H9 (cell line): ENCODE data around the gene B3GAT3. TPM values are rescaled to one million over a fixed set of nuclear protein-coding genes. Genes with fewer than 3 reads are reported as not detected.

ENCODE experiments used
- DNase-seq: peaks from one replicate; pipeline ENCODE4 v3.0.0-alpha.2; 2017
- H2AFZ ChIP-seq: one replicate; pipeline ENCODE4 v1.6.1; 2013; ENCODE audit warnings: mild to moderate bottlenecking, low read length, control low read depth, moderate library complexity
- H2AK5ac ChIP-seq: 2 replicates; pipeline ENCODE4 v1.6.1; 2013; ENCODE audit warnings: low read length, control low read depth, mixed read lengths; ENCODE audit not compliant: insufficient read length
- H2BK120ac ChIP-seq: one replicate; pipeline ENCODE4 v1.6.1; 2013; ENCODE audit warnings: low read depth, mild to moderate bottlenecking, low read length, control low read depth, inconsistent platforms; ENCODE audit not compliant: poor library complexity, severe bottlenecking
- H2BK12ac ChIP-seq: 2 replicates; pipeline ENCODE4 v1.6.1; 2013; ENCODE audit warnings: low read length, control low read depth, mixed read lengths, low read depth; ENCODE audit not compliant: insufficient read length
- H2BK15ac ChIP-seq: 2 replicates; pipeline ENCODE4 v1.6.1; 2013; ENCODE audit warnings: low read depth, low read length, control low read depth
- H2BK20ac ChIP-seq: one replicate; pipeline ENCODE4 v1.6.1; 2013; ENCODE audit warnings: low read depth, mild to moderate bottlenecking, low read length, control low read depth, inconsistent platforms; ENCODE audit not compliant: poor library complexity, severe bottlenecking
- H2BK5ac ChIP-seq: 2 replicates; pipeline ENCODE4 v1.6.1; 2013; ENCODE audit warnings: low read length, control low read depth, mixed read lengths; ENCODE audit not compliant: insufficient read length
- H3K14ac ChIP-seq: 2 replicates; pipeline ENCODE4 v1.6.1; 2013; ENCODE audit warnings: low read length, control low read depth; ENCODE audit not compliant: insufficient read depth
- H3K18ac ChIP-seq: 2 replicates; pipeline ENCODE4 v1.6.1; 2013; ENCODE audit warnings: low read depth, mild to moderate bottlenecking, mixed read lengths, low read length, control low read depth; ENCODE audit not compliant: insufficient read length
- H3K23ac ChIP-seq: 2 replicates; pipeline ENCODE4 v1.6.1; 2013; ENCODE audit warnings: low read length, control low read depth, mixed read lengths, low read depth; ENCODE audit not compliant: insufficient read length
- H3K23me2 ChIP-seq: 2 replicates; pipeline ENCODE4 v1.6.1; 2013; ENCODE audit warnings: low read depth, mild to moderate bottlenecking, mixed read lengths, low read length, control low read depth; ENCODE audit not compliant: insufficient read length, poor library complexity, severe bottlenecking
- H3K27ac ChIP-seq: 2 replicates; pipeline ENCODE4 v1.5.1; 2013; ENCODE audit warnings: low read length, control low read depth, mixed read lengths, low read depth; ENCODE audit not compliant: insufficient read length
- H3K27me3 ChIP-seq: 2 replicates; pipeline ENCODE4 v1.6.1; 2013; ENCODE audit warnings: low read length, control low read depth, inconsistent platforms; ENCODE audit not compliant: insufficient read depth
- H3K4ac ChIP-seq: 2 replicates; pipeline ENCODE4 v1.6.1; 2013; ENCODE audit warnings: low read depth, mild to moderate bottlenecking, control low read depth, inconsistent platforms, low read length, moderate library complexity
- H3K4me1 ChIP-seq: 2 replicates; pipeline ENCODE4 v1.6.1; 2013; ENCODE audit warnings: low read length, control low read depth, inconsistent platforms; ENCODE audit not compliant: insufficient read depth
- H3K4me2 ChIP-seq: 2 replicates; pipeline ENCODE4 v1.6.1; 2013; ENCODE audit warnings: low read length, control low read depth, mixed read lengths; ENCODE audit not compliant: insufficient read length, insufficient read depth
- H3K56ac ChIP-seq: 2 replicates; pipeline ENCODE4 v1.6.1; 2013; ENCODE audit warnings: low read depth, mild to moderate bottlenecking, mixed read lengths, low read length, control low read depth; ENCODE audit not compliant: insufficient read length
- H3K79me1 ChIP-seq: 2 replicates; pipeline ENCODE4 v1.6.1; 2013; ENCODE audit warnings: low read depth, mild to moderate bottlenecking, moderate library complexity, low read length, control low read depth, inconsistent platforms; ENCODE audit not compliant: insufficient read depth, poor library complexity, severe bottlenecking
- H3K79me2 ChIP-seq: 2 replicates; pipeline ENCODE4 v1.6.1; 2013; ENCODE audit warnings: low read length, control low read depth, inconsistent platforms; ENCODE audit not compliant: insufficient read depth
- H3K9ac ChIP-seq: 2 replicates; pipeline ENCODE4 v1.6.1; 2013; ENCODE audit warnings: low read length, control low read depth, mixed read lengths; ENCODE audit not compliant: insufficient read length; ENCODE audit errors: extremely low read depth
- H3K9me3 ChIP-seq: one replicate; pipeline ENCODE4 v1.6.1; 2013; ENCODE audit warnings: low read depth, low read length, inconsistent platforms; ENCODE audit not compliant: control insufficient read depth
- H3T11ph ChIP-seq: one replicate; pipeline ENCODE4 v1.6.1; 2013; ENCODE audit warnings: mild to moderate bottlenecking, low read length, control low read depth, inconsistent platforms
- H4K20me1 ChIP-seq: one replicate; pipeline ENCODE4 v1.6.1; 2013; ENCODE audit not compliant: control insufficient read depth, insufficient read length, insufficient read depth
- H4K5ac ChIP-seq: 2 replicates; pipeline ENCODE4 v1.6.1; 2013; ENCODE audit warnings: low read depth, mild to moderate bottlenecking, mixed read lengths, low read length, control low read depth; ENCODE audit not compliant: insufficient read length
- H4K8ac ChIP-seq: replicated peaks from 2 replicates; pipeline ENCODE4 v1.6.1; 2013; ENCODE audit warnings: low read length, control low read depth, mixed read lengths, low read depth; ENCODE audit not compliant: insufficient read length
- H4K91ac ChIP-seq: 2 replicates; pipeline ENCODE4 v1.6.1; 2013; ENCODE audit warnings: low read depth, mild to moderate bottlenecking, moderate library complexity, mixed read lengths, low read length, control low read depth; ENCODE audit not compliant: insufficient read length
- H3K27ac Mint-ChIP-seq, 3 experiments: 2 replicates in 2 of 3; 3 replicates in 1 of 3; pipeline ENCODE4 v1.8.0; 2020 to 2021; ENCODE audit warnings: mixed read lengths in 3 of 3, mild to moderate bottlenecking in 1 of 3, moderate library complexity in 1 of 3
- H3K27me3 Mint-ChIP-seq: 2 replicates; pipeline ENCODE4 v1.8.0; 2021; ENCODE audit warnings: low read depth, mild to moderate bottlenecking, moderate library complexity, mixed read lengths
- H3K36me3 Mint-ChIP-seq, 3 experiments: 2 replicates in 2 of 3; 3 replicates in 1 of 3; pipeline ENCODE4 v1.8.0; 2020 to 2021; ENCODE audit warnings: low read depth in 3 of 3, mixed read lengths in 3 of 3; ENCODE audit not compliant: insufficient read depth in 1 of 3
- H3K4me1 Mint-ChIP-seq, 2 experiments: 2 replicates each; pipeline ENCODE4 v1.8.0; 2020; ENCODE audit warnings: mixed read lengths in 2 of 2
- H3K4me3 Mint-ChIP-seq, 2 experiments: 2 replicates in 1 of 2; 3 replicates in 1 of 2; pipeline ENCODE4 v1.8.0; 2020 to 2021; ENCODE audit warnings: mild to moderate bottlenecking in 2 of 2, mixed read lengths in 2 of 2, moderate library complexity in 1 of 2
- H3K9me3 Mint-ChIP-seq, 2 experiments: 2 replicates in 1 of 2; 3 replicates in 1 of 2; pipeline ENCODE4 v1.8.0; 2020; ENCODE audit warnings: mild to moderate bottlenecking in 2 of 2, mixed read lengths in 2 of 2, moderate library complexity in 1 of 2
- CTCF ChIP-seq: fragments of 200-600 bp; sonication (generic); conservative IDR thresholded peaks from 3 replicates; pipeline ENCODE4 v1.8.0; 2021; ENCODE audit warnings: antibody characterized with exemption, mild to moderate bottlenecking
- WGBS: extraction: QIAGEN DNeasy Blood & Tissue Kit; methylation state at CpG from one replicate; pipeline ENCODE4 v1.1.7; 2013; ENCODE audit warnings: missing lambda C conversion rate, low lambda C conversion rate, mixed read lengths; ENCODE audit not compliant: insufficient read length; ENCODE audit errors: extremely low coverage; 5-methylcytosine and 5-hydroxymethylcytosine counted together
- total RNA-seq: library from RNA; stranded (reverse); gene quantifications from 2 replicates; pipeline ENCODE4 v1.2.1, GENCODE V29; 2021

B3GAT3 gene
- total RNA-seq, 1 experiment from 2014 or later = 30.8 TPM

DNA sequence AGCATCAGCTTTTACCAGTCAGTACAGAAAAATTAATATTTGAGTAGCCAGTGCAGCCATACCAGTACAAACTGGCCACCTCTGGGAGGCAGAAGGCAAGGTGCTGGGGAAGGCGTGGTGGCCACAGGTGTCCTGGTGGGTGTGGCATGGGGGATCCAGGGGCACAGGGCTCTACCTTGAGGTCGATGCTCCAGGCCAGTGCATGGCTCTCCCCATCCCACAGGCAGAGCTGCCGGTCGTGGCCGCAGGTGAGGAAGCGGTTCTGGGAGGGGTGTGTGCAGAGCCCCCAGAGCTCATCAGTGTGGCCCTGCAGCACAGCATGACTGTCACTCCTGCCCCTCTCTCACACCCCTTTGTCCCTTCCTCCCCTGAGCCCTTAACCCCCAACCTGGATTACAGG, 16.3 kb downstream of the B3GAT3 start:
- Histone ChIP-seq H3K23ac (no peak overlapping the region), H3K14ac (no peak overlapping the region; the same call in 1 of the 2 replicates), H3K9me3 (no peaks in the 10 kb centered on the region), H4K91ac (no peak overlapping the region), H2BK20ac (no peak overlapping the region), H3K79me2 (no peaks in the 10 kb centered on the region; the same call in 1 of the 2 replicates), H3K56ac (no peak overlapping the region), H3K4me2 (no peak overlapping the region), H3K79me1 (no peaks in the 10 kb centered on the region), H2AK5ac (no peak overlapping the region), H4K5ac (no peak overlapping the region), H2BK120ac (no peak overlapping the region), H2AFZ (no peak overlapping the region), H3K27me3 (peaks cover 12% of the 10 kb centered on the region; the same call in 1 of the 2 replicates), H2BK15ac (no peak overlapping the region), H4K20me1 (peaks cover 2% of the 10 kb centered on the region), H3K4me1 (0 out of 2 replicates have a peak, but pooled peaks cover 2% of the 10 kb centered on the region), H4K8ac (no peak overlapping the region), H3K9ac (no peak overlapping the region), H3K4ac (no peak overlapping the region), H3K27ac (no peak overlapping the region), H3T11ph (no peak overlapping the region), H3K23me2 (peaks cover 4% of the 10 kb centered on the region), H2BK12ac (no peak overlapping the region), H2BK5ac (no peak overlapping the region), H3K18ac (no peak overlapping the region)
- H3K4me3 Mint-ChIP-seq = no peak overlapping the region
- no peak overlapping the region for H3K27ac Mint-ChIP-seq
- WGBS = no CpG with 5 or more reads among the region's 6 CpGs
- TF ChIP-seq CTCF = no peak
- peaks cover 9 to 25% (median 13%) of the 10 kb centered on the region in 3 experiments for H3K36me3 Mint-ChIP-seq
- peaks cover 28% of the 10 kb centered on the region for H3K27me3 Mint-ChIP-seq
- no peaks in the 10 kb centered on the region for H3K9me3 Mint-ChIP-seq
- DNase-seq = no peak
- H3K4me1 Mint-ChIP-seq = peaks cover 35 to 58% of the 10 kb centered on the region in 2 experiments
